Tibial nerve (tissue), 4 donors: ENCODE data around the gene AP5Z1.

Source experiments
- EP300 ChIP-seq, 2 donors: sonication (generic); formaldehyde crosslinking; IDR thresholded peaks; one replicate each; pipeline ENCODE4 v1.6.1; 2017; ENCODE audit warnings: antibody characterized with exemption in 2 of 2, mild to moderate bottlenecking in 1 of 2
- POLR2A ChIP-seq, 2 donors: fragments of 450-650 bp; IDR thresholded peaks; one replicate each; pipeline ENCODE4 v1.6.1; 2017; ENCODE audit warnings: antibody characterized with exemption in 2 of 2, mild to moderate bottlenecking in 2 of 2, moderate library complexity in 2 of 2
- TF ChIP-seq, protein P1 (sequence below), 5 experiments: fragments of 200-600 bp in 3 of 5; fragments of 450-650 bp in 2 of 5; sonication (generic) in 3 of 5; IDR thresholded peaks; one replicate each; pipeline ENCODE4 v1.5.1; 2016 to 2019; ENCODE audit warnings: antibody characterized with exemption in 5 of 5, mild to moderate bottlenecking in 3 of 5, moderate library complexity in 2 of 5

DNA sequence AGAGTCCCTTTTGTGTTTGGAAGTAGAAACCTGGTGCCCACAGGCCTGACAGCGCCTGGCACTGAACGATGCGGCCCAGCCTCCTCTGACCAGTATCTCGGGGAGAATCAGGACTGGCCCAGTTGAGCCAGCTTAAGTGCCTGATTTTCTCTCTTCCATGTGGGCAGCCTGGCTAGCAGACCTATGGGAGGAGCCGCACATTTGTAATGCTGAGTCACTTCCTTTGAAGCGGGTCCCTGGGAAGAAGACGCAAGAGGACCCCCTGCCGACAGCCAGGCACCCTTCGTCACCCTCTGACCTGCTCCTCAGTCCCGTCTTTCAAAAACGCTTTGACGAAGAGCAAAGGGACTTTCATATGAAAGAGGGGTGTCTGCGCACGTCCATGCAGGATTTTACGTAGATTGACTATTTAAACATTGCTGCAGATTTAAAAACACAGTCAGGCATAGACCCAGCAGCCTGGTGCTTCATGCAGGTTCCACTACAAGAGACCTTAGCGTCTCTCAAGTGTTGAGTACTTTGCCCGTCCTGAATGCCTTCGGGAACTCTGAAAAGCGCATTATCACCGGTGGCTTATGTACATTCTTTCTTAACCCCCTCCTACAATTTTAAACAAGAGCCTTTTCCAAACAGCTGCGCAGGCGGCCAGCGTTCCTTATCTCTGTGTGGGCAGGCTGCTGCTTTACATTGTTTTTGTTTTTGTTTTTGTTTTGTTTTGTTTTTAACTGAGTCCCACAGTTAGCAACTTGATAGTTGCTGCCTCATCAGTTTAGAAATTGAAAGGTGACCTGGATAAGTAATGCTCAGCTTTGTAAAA, 36.5 kb upstream of the AP5Z1 start:
- TF ChIP-seq, protein P1, sequence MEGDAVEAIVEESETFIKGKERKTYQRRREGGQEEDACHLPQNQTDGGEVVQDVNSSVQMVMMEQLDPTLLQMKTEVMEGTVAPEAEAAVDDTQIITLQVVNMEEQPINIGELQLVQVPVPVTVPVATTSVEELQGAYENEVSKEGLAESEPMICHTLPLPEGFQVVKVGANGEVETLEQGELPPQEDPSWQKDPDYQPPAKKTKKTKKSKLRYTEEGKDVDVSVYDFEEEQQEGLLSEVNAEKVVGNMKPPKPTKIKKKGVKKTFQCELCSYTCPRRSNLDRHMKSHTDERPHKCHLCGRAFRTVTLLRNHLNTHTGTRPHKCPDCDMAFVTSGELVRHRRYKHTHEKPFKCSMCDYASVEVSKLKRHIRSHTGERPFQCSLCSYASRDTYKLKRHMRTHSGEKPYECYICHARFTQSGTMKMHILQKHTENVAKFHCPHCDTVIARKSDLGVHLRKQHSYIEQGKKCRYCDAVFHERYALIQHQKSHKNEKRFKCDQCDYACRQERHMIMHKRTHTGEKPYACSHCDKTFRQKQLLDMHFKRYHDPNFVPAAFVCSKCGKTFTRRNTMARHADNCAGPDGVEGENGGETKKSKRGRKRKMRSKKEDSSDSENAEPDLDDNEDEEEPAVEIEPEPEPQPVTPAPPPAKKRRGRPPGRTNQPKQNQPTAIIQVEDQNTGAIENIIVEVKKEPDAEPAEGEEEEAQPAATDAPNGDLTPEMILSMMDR (IDR thresholded peaks at IDR 0.05), result no peak
- TF ChIP-seq POLR2A (IDR thresholded peaks at IDR 0.05) (no peak), EP300 (IDR thresholded peaks at IDR 0.05) (no peak)
